Heart right ventricle (tissue), 16 donors: ENCODE measurements around the gene SRPX. TPM values are rescaled to one million over a fixed set of nuclear protein-coding genes. Genes with fewer than 3 reads are reported as not detected.

ENCODE experiments used
- ATAC-seq, 8 donors: fragments of 200-7000 bp; cut with Tn5 transposase; one replicate each; pipeline ENCODE4 v1.9.1; 2020; ENCODE audit warnings: mild to moderate bottlenecking in 8 of 8, moderate library complexity in 8 of 8, moderate number of reproducible peaks in 1 of 8
- DNase-seq, 2 donors: peaks; one replicate each; pipeline ENCODE4 v3.0.0-alpha.2; 2020
- H3K27ac ChIP-seq, 10 donors: fragments of 200-600 bp; sonication (generic) in 2 of 10; one replicate each; pipeline versions ENCODE4 v1.5.0 to v1.8.0; 2020 to 2022; ENCODE audit warnings: mild to moderate bottlenecking in 3 of 10
- H3K27me3 ChIP-seq, 7 donors: fragments of 200-600 bp; one replicate each; pipeline ENCODE4 v1.8.0; 2021 to 2022; ENCODE audit warnings: mild to moderate bottlenecking in 2 of 7
- H3K36me3 ChIP-seq, 9 donors: fragments of 200-600 bp; sonication (generic) in 1 of 9; one replicate each; pipeline versions ENCODE4 v1.5.0 to v1.8.0; 2020 to 2022; ENCODE audit warnings: mild to moderate bottlenecking in 2 of 9
- H3K4me1 ChIP-seq, 9 donors: fragments of 200-600 bp; sonication (generic) in 1 of 9; one replicate each; pipeline versions ENCODE4 v1.5.0 to v1.8.0; 2020 to 2022; ENCODE audit warnings: mild to moderate bottlenecking in 4 of 9
- H3K4me3 ChIP-seq, 10 donors: fragments of 200-600 bp; sonication (generic) in 2 of 10; one replicate each; pipeline versions ENCODE4 v1.5.0 to v1.8.0; 2020 to 2022; ENCODE audit warnings: mild to moderate bottlenecking in 7 of 10, moderate library complexity in 2 of 10
- H3K9me3 ChIP-seq, 11 donors: fragments of 200-600 bp in 10 of 11; sonication (generic) in 2 of 11; one replicate each; pipeline versions ENCODE4 v1.5.0 to v1.8.0; 2013 to 2022; ENCODE audit warnings: mild to moderate bottlenecking in 2 of 11, control low read depth in 1 of 11, moderate library complexity in 1 of 11
- WGBS, 2 donors: extraction: QIAGEN DNeasy Blood & Tissue Kit; methylation state at CpG; one replicate each; pipeline ENCODE4 v1.1.7; 2013; ENCODE audit warnings: inconsistent platforms in 1 of 2; 5-methylcytosine and 5-hydroxymethylcytosine counted together
- intact Hi-C, 10 donors: fragments of 100-400 bp; cut with DNase I; formaldehyde crosslinking; loops; one replicate each; pipeline versions ENCODE4 v1.11.1 to v1.14.2; 2022
- polyA plus RNA-seq, 2 donors: library from polyadenylated mRNA; stranded (reverse); fragments of 200-250 nt; gene quantifications; one replicate each; pipeline ENCODE4 v1.2.3, GENCODE V29; 2013
- total RNA-seq, 10 donors: library from RNA; stranded (reverse); fragmentation: NEBNext Ultra II Directional in 3 of 10; extraction: Animal tissue kit (Norgen Biotek cat#: 25700) in 3 of 10; gene quantifications; one replicate each; pipeline versions ENCODE4 v1.2.1 to v1.2.4, GENCODE V29; 2021 to 2023
- TF ChIP-seq, protein P1 (sequence below), 9 donors: fragments of 200-600 bp; sonication (generic) in 2 of 9; IDR thresholded peaks; one replicate each; pipeline versions ENCODE4 v1.5.0 to v1.8.0; 2021 to 2022; ENCODE audit warnings: antibody characterized with exemption in 9 of 9, mild to moderate bottlenecking in 5 of 9, moderate library complexity in 1 of 9
- donor health status: Arrhythmogenic right ventricular cardiomyopathy.
- donor health status: ischemic (EF 13 %, LVEDD 7.1; RV severe dilation, severe dysfunction).
- donor health status: healthy with polysubstance abuse.
- donor health status: DM: no; HTN: yes; CAD: no.
- donor health status: DM: no; HTN: no; CAD: no.
- donor health status: ischemic (EF 25% LVEDD 6.9; RV normal size, moderate dysfunction).
- donor health status: ischemic (EF 25% LVEDD 5.7; RV mildly dilated, moderate dysfunction).
- donor health status: healthy.
- donor health status: DM: yes; HTN: yes; CAD: no.
- donor health status: Ischemic cardiomyopathy.
- donor health status: ischemic (EF 35%, LVEDD 5.7; RV mildly dilated, moderate dysfunction).
- donor health status: nonischemic (EF 11% LVEDD 7.7; RV severe dilation, severe dysfunction).
- donor health status: DM: yes; HTN: yes; CAD: no.
- donor health status: PGD.
- donor health status: ischemic (EF 29% LVEDD 5.4; RV normal size, mild dysfunction).
- donor health status: nonischemic (EF 23%, LVEDD 6.1; RV moderate dilation, normal function).

SRPX gene
- total and polyA plus RNA-seq, 12 donors = 34.8 to 204 (median 49.8) TPM

DNA sequence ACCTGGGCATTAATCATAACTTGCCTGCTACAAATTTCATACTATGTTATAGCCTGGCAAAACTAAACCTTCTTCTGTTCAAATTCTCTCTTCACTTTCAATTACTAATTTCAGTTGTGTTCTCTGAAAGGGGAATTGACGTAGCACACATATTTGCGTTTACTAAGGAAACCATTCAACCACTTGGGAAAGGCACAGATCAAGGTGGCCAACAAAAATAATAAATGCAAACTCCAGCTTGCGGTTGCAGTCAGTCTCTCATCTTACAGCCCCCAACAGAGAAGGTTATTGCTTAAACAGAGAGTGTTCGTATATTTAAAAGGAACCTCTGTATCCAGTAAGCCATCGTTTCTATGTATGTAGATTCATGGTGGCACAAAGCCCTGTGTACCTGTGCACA, 4.0 kb downstream of the SRPX start:
- Histone ChIP-seq H3K4me1 (peaks cover 0 to 12% (median 3%) of the 10 kb centered on the region in 9 donors), H3K4me3 (no peak overlapping the region), H3K9me3 (no peaks in the 10 kb centered on the region), H3K27me3 (peaks cover 0 to 43% (median 0%) of the 10 kb centered on the region in 7 donors), H3K27ac (no peak overlapping the region), H3K36me3 (no peaks in the 10 kb centered on the region)
- 65 to 66% methylated on average over 5 of the region's 5 CpGs for WGBS, 2 donors
- no peak for DNase-seq
- intact Hi-C loops = no loop called here
- ATAC-seq = no peak
- TF ChIP-seq, protein P1, sequence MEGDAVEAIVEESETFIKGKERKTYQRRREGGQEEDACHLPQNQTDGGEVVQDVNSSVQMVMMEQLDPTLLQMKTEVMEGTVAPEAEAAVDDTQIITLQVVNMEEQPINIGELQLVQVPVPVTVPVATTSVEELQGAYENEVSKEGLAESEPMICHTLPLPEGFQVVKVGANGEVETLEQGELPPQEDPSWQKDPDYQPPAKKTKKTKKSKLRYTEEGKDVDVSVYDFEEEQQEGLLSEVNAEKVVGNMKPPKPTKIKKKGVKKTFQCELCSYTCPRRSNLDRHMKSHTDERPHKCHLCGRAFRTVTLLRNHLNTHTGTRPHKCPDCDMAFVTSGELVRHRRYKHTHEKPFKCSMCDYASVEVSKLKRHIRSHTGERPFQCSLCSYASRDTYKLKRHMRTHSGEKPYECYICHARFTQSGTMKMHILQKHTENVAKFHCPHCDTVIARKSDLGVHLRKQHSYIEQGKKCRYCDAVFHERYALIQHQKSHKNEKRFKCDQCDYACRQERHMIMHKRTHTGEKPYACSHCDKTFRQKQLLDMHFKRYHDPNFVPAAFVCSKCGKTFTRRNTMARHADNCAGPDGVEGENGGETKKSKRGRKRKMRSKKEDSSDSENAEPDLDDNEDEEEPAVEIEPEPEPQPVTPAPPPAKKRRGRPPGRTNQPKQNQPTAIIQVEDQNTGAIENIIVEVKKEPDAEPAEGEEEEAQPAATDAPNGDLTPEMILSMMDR (IDR thresholded peaks at IDR 0.05) = no peak

DNA sequence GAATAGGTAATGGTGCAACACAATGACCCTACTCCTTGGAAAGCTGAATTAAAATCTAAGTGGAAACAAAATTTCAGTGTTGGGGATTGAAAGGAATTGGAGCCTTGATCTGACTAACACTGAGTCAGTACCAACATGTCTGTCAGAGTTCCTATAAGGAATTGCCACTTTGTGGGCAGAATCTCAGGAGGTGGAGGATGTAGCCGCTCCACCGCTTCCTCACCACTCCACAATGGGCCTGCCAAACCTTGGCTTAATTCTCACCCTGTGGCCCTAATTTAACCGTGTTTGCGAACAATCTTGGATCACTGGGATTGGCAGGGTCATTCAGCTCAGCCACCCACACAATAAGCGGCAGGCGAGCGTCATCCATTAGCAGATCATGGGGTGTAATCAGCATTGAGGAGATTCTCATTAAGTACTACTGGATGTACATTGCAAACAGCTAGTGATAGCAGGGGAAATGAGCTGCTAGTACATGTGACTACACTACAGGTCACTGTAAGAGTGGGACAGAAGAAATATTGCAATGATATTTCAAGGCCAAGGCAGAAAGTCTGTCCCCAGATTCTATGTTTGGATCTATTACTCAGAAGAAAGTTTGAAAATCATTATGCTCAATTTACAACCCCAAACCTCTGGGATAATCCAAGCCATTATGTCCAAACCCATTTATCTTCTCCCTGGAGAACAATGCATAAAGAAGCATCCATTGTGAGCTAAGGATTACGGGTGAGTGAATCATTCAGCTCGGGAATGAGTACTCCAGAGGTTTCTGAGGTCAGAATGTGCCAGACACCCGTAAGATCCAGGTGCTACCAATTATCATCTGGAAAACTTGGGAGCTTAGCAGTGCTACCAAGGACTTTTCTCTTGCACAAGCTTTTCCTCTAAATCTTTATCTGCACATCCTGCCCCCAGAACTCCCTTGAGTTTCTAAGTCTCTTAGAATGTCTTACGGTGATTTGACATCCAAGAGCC, 5.8 kb downstream of the SRPX start:
- Histone ChIP-seq H3K27ac (peak overlapping the region in 1 of 10 donors; percentile 15), H3K9me3 (no peaks in the 10 kb centered on the region), H3K27me3 (peaks cover 0 to 25% (median 0%) of the 10 kb centered on the region in 7 donors), H3K36me3 (no peaks in the 10 kb centered on the region), H3K4me1 (peaks cover 0 to 16% (median 7%) of the 10 kb centered on the region in 9 donors), H3K4me3 (no peak overlapping the region)
- ATAC-seq (peak in 3 of 8 donors; percentile 37 to 78 (median 56)), DNase-seq (no peak)
- TF ChIP-seq, protein P1 (IDR thresholded peaks at IDR 0.05) = no peak
- intact Hi-C loops = no loop called here
- 67 to 69% methylated on average over 11 of the region's 11 CpGs for WGBS, 2 donors

DNA sequence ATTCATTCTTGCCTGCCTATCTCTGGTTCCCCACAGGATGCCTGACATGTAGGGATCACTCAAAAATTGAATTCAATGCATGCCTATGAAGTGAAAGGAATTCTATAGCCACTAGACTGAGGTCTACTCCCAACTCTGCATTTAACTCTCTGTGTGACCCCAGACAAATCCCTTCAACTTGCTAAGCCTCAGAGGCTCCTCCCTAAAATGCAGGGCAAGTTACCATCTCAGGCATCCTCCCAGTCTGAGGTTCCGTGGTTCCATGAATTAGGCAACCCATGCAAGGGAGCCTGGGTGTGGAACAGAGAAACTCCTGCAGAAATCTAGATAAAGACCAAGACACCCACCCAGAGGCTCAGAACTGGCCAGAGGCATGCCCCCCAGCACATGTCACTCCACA, 6.6 kb downstream of the SRPX start:
- ATAC-seq (no peak), DNase-seq (no peak)
- WGBS, 2 donors = 80 to 96% methylated on average over 1 of the region's 1 CpG
- no peaks in the 10 kb centered on the region for H3K36me3 ChIP-seq
- intact Hi-C loops = no loop called here
- no peak overlapping the region for H3K4me3 ChIP-seq
- TF ChIP-seq, protein P1 (IDR thresholded peaks at IDR 0.05) = no peak
- peaks cover 0 to 16% (median 7%) of the 10 kb centered on the region in 9 donors for H3K4me1 ChIP-seq
- no peak overlapping the region for H3K27ac ChIP-seq
- peaks cover 0 to 17% (median 0%) of the 10 kb centered on the region in 7 donors for H3K27me3 ChIP-seq
- H3K9me3 ChIP-seq = no peaks in the 10 kb centered on the region

DNA sequence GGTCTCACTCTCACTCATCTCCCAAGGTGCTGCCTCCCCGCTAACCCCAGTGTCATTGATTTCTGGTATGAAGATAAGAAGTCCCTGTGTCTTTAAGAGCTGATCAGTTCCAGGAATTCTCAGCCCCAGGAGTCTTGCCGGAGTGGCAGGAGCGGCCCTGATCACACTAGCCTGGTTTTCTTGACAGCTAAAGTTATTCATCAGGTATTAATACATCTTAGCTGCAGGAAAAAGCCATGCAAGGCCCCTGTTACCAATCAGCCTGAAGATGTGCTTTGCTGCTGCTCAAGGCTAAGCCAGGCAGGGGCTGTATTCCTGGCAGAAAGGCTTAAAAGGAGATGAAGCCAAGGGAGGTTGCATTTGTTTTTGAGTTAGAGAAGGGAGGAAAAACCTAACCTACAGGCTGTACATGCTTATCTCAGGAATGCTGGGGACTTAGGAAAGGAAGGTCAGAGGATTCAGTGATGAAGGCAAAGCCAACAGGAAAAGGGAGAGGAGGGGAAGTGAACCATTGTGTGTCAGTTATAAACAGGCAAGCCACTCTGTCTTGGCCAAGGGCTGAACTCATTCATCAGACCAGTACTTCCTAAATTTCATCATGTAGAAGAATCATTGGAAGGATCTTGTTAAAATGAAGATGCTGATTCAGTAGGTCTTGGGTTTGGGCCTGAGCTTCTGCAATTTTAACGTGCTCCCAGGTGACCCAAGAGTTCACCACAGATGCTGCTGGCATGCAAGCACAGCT, 8.6 kb downstream of the SRPX start:
- WGBS, 2 donors = 50 to 60% methylated on average over 4 of the region's 4 CpGs
- DNase-seq (no peak), ATAC-seq (peak in 1 of 8 donors; percentile 48)
- Histone ChIP-seq H3K4me1 (peaks cover 0 to 18% (median 7%) of the 10 kb centered on the region in 9 donors), H3K9me3 (no peaks in the 10 kb centered on the region), H3K36me3 (no peaks in the 10 kb centered on the region), H3K27me3 (peaks cover 0 to 9% (median 0%) of the 10 kb centered on the region in 7 donors), H3K4me3 (no peak overlapping the region), H3K27ac (no peak overlapping the region)
- intact Hi-C loops = no loop called here
- TF ChIP-seq, protein P1 (IDR thresholded peaks at IDR 0.05) = no peak
